Endothelial cell of umbilical vein (primary cell): ENCODE results near the gene ATP13A2.

ENCODE experiments used
- CTCF ChIP-seq, 2 donors: IDR thresholded peaks; 1 replicate in 1 of 2; 2 replicates in 1 of 2; pipeline ENCODE4 v1.5.1; 2011; ENCODE audit warnings: low read length in 2 of 2, mild to moderate bottlenecking in 2 of 2, moderate library complexity in 2 of 2, control low read depth in 1 of 2, inconsistent platforms in 1 of 2, low read depth in 1 of 2; ENCODE audit not compliant: insufficient read depth in 1 of 2; ENCODE audit errors: extremely low read depth in 1 of 2
- EZH2 ChIP-seq: IDR thresholded peaks from 2 replicates; pipeline ENCODE4 v1.6.1; 2012; ENCODE audit warnings: borderline replicate concordance, low read depth, mild to moderate bottlenecking, moderate library complexity, low read length, inconsistent platforms; ENCODE audit not compliant: severe bottlenecking
- FOS ChIP-seq: IDR thresholded peaks from 2 replicates; pipeline ENCODE4 v1.6.1; 2011; ENCODE audit warnings: mild to moderate bottlenecking, low read length, moderate library complexity, borderline replicate concordance; ENCODE audit not compliant: insufficient read depth
- GATA2 ChIP-seq: IDR thresholded peaks from 2 replicates; pipeline ENCODE4 v1.7.0; 2011; ENCODE audit warnings: low read depth, mild to moderate bottlenecking, moderate library complexity, mixed read lengths, low read length; ENCODE audit not compliant: insufficient read length, insufficient read depth

GRCh38 chr1:16976966-16977365, 34.8 kb downstream of the ATP13A2 start:
- TF ChIP-seq CTCF (IDR thresholded peaks at IDR 0.05; ENCODE audit: extremely low read depth in 1 of 2, insufficient read depth in 1 of 2, low read depth in 1 of 2, low read length in 2 of 2) (no peak), GATA2 (no peak), EZH2 (no peak), FOS (no peak)
